ENCODE data around the gene CTAGE6.
"Not testable (repeated sequence)": the region's sequence is repeated elsewhere in the genome, so short reads cannot be mapped to it uniquely, and the experiment has no call there.

- TF ChIP-seq, protein P1, sequence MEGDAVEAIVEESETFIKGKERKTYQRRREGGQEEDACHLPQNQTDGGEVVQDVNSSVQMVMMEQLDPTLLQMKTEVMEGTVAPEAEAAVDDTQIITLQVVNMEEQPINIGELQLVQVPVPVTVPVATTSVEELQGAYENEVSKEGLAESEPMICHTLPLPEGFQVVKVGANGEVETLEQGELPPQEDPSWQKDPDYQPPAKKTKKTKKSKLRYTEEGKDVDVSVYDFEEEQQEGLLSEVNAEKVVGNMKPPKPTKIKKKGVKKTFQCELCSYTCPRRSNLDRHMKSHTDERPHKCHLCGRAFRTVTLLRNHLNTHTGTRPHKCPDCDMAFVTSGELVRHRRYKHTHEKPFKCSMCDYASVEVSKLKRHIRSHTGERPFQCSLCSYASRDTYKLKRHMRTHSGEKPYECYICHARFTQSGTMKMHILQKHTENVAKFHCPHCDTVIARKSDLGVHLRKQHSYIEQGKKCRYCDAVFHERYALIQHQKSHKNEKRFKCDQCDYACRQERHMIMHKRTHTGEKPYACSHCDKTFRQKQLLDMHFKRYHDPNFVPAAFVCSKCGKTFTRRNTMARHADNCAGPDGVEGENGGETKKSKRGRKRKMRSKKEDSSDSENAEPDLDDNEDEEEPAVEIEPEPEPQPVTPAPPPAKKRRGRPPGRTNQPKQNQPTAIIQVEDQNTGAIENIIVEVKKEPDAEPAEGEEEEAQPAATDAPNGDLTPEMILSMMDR (conservative IDR thresholded peaks at IDR 0.05), result not testable (repeated sequence)
- not testable (repeated sequence) for TF ChIP-seq EZH2 (IDR thresholded peaks at IDR 0.05; ENCODE audit: low read depth)
Measured at GRCh38 chr7:143767531-143767930, 10.0 kb upstream of the CTAGE6 start.
